Liver (tissue), 9 donors: ENCODE measurements around the gene FBXW7. TPM values are rescaled to one million over a fixed set of nuclear protein-coding genes. Genes with fewer than 3 reads are reported as not detected.

Experiments
- DNase-seq: peaks from one replicate; pipeline ENCODE4 v3.0.0-alpha.2; 2017; ENCODE audit warnings: low spot score
- H3K27ac ChIP-seq, 2 donors: one replicate each; pipeline ENCODE4 v1.7.0; 2013; ENCODE audit warnings: inconsistent platforms in 2 of 2, low read length in 2 of 2, control low read depth in 1 of 2, low read depth in 1 of 2, mild to moderate bottlenecking in 1 of 2
- H3K27me3 ChIP-seq, 4 donors: one replicate each; pipeline versions ENCODE4 v1.6.1 to v1.7.0; 2013; ENCODE audit warnings: low read length in 3 of 4, inconsistent platforms in 1 of 4, mild to moderate bottlenecking in 1 of 4, moderate library complexity in 1 of 4; ENCODE audit not compliant: control insufficient read depth in 4 of 4, insufficient read depth in 4 of 4
- H3K36me3 ChIP-seq, 4 donors: one replicate each; pipeline versions ENCODE4 v1.6.1 to v1.7.0; 2013; ENCODE audit warnings: low read length in 3 of 4, mild to moderate bottlenecking in 3 of 4, low read depth in 1 of 4, moderate library complexity in 1 of 4; ENCODE audit not compliant: control insufficient read depth in 4 of 4, insufficient read depth in 3 of 4
- H3K4me1 ChIP-seq, 4 donors: one replicate each; pipeline versions ENCODE4 v1.6.1 to v1.7.0; 2013; ENCODE audit warnings: low read length in 3 of 4, mild to moderate bottlenecking in 3 of 4, moderate library complexity in 1 of 4; ENCODE audit not compliant: control insufficient read depth in 4 of 4, insufficient read depth in 4 of 4
- H3K4me3 ChIP-seq, 3 donors: one replicate each; pipeline versions ENCODE4 v1.6.1 to v1.7.0; 2013; ENCODE audit warnings: low read length in 3 of 3, control low read depth in 1 of 3, low read depth in 1 of 3, mild to moderate bottlenecking in 1 of 3
- H3K9ac ChIP-seq, 2 donors: one replicate each; pipeline ENCODE4 v1.7.0; 2013; ENCODE audit warnings: low read length in 2 of 2, mild to moderate bottlenecking in 2 of 2, moderate library complexity in 2 of 2, control low read depth in 1 of 2, low read depth in 1 of 2
- H3K9me3 ChIP-seq, 4 donors: one replicate each; pipeline versions ENCODE4 v1.6.1 to v1.7.0; 2013; ENCODE audit warnings: low read length in 3 of 4; ENCODE audit not compliant: control insufficient read depth in 4 of 4
- FOXA2 ChIP-seq: IDR thresholded peaks from 2 replicates; pipeline ENCODE4 v1.6.1; 2016; ENCODE audit warnings: antibody characterized with exemption
- GABPA ChIP-seq, 2 donors: IDR thresholded peaks in 1 of 2; conservative IDR thresholded peaks in 1 of 2; 2 replicates each; pipeline ENCODE4 v1.6.1; 2016; ENCODE audit warnings: antibody characterized with exemption in 2 of 2, mild to moderate bottlenecking in 1 of 2, moderate library complexity in 1 of 2
- HNF4A ChIP-seq, 2 donors: conservative IDR thresholded peaks; 2 replicates each; pipeline ENCODE4 v1.6.1; 2016; ENCODE audit warnings: antibody characterized with exemption in 2 of 2, mild to moderate bottlenecking in 2 of 2
- HNF4G ChIP-seq: IDR thresholded peaks from 2 replicates; pipeline ENCODE4 v1.6.1; 2016; ENCODE audit warnings: antibody characterized with exemption
- NR2F2 ChIP-seq: IDR thresholded peaks from 2 replicates; pipeline ENCODE4 v1.6.1; 2016; ENCODE audit warnings: antibody characterized with exemption
- RAD21 ChIP-seq, 2 donors: IDR thresholded peaks; 2 replicates each; pipeline ENCODE4 v1.6.1; 2016; ENCODE audit warnings: antibody characterized with exemption in 2 of 2, mild to moderate bottlenecking in 2 of 2
- WGBS: extraction: QIAGEN DNeasy Blood & Tissue Kit; methylation state at CpG from one replicate; pipeline ENCODE4 v1.1.7; 2013; 5-methylcytosine and 5-hydroxymethylcytosine counted together
- polyA plus RNA-seq, 2 donors: library from polyadenylated mRNA; stranded (reverse) in 1 of 2; unstranded in 1 of 2; fragments of 200-250 nt in 1 of 2; fragments of >200 nt in 1 of 2; fragmentation: Nextera tagmentation in 1 of 2; extraction: Ambion mirVana in 1 of 2; gene quantifications; one replicate each; pipeline versions ENCODE4 v1.2.1 to v1.2.3, GENCODE V29; 2013 to 2015
- total RNA-seq, 2 donors: library from RNA; depleted of rRNA; stranded (reverse); fragments of >200 nt; gene quantifications; one replicate each; pipeline ENCODE4 v1.2.3, GENCODE V29; 2014
- TF ChIP-seq, protein P1 (sequence below): IDR thresholded peaks from 2 replicates; pipeline ENCODE4 v1.6.1; 2016; ENCODE audit warnings: antibody characterized with exemption, mild to moderate bottlenecking
- TF ChIP-seq, protein P2 (sequence below): IDR thresholded peaks from 2 replicates; pipeline ENCODE4 v1.6.1; 2016; ENCODE audit warnings: antibody characterized with exemption
- TF ChIP-seq, protein P3 (sequence below): IDR thresholded peaks from 2 replicates; pipeline ENCODE4 v1.6.1; 2016; ENCODE audit warnings: antibody characterized with exemption
- TF ChIP-seq, protein P4 (sequence below): IDR thresholded peaks from 2 replicates; pipeline ENCODE4 v1.6.1; 2016; ENCODE audit warnings: antibody characterized with exemption
- TF ChIP-seq, protein P5 (sequence below): fragments of 150-350 bp; IDR thresholded peaks from 2 replicates; pipeline ENCODE4 v1.5.1; 2017; ENCODE audit warnings: improper control_type of control experiment, low read depth, low read length; ENCODE audit not compliant: missing input control
- donor health status: healthy.
- donor health status: healthy.
- donor health status: healthy.
- donor health status: healthy.
- donor health status: healthy.

Gene FBXW7
- total and polyA plus RNA-seq, 4 donors: 4.0 to 56.9 (median 16.1) TPM

DNA sequence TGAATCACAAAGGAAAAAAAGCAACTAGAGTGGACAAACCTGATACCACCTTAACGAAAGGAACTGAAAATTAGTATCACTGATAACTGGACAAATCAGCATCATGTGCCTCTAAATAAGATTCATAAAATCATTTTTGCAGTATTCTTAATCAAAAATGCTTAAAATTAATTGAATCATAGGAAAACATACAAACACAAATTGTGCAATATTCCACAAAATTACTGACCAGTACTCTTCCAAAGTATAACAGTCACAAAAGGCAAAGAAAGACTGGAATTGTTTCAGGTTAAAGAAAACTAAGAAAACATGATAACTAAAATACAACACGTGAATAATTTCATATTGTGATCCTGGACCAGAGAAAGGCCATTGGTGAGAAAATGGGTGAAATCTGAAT is 27.1 kb downstream of the FBXW7 start:
- TF ChIP-seq, protein P1, sequence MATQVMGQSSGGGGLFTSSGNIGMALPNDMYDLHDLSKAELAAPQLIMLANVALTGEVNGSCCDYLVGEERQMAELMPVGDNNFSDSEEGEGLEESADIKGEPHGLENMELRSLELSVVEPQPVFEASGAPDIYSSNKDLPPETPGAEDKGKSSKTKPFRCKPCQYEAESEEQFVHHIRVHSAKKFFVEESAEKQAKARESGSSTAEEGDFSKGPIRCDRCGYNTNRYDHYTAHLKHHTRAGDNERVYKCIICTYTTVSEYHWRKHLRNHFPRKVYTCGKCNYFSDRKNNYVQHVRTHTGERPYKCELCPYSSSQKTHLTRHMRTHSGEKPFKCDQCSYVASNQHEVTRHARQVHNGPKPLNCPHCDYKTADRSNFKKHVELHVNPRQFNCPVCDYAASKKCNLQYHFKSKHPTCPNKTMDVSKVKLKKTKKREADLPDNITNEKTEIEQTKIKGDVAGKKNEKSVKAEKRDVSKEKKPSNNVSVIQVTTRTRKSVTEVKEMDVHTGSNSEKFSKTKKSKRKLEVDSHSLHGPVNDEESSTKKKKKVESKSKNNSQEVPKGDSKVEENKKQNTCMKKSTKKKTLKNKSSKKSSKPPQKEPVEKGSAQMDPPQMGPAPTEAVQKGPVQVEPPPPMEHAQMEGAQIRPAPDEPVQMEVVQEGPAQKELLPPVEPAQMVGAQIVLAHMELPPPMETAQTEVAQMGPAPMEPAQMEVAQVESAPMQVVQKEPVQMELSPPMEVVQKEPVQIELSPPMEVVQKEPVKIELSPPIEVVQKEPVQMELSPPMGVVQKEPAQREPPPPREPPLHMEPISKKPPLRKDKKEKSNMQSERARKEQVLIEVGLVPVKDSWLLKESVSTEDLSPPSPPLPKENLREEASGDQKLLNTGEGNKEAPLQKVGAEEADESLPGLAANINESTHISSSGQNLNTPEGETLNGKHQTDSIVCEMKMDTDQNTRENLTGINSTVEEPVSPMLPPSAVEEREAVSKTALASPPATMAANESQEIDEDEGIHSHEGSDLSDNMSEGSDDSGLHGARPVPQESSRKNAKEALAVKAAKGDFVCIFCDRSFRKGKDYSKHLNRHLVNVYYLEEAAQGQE: no peak
- no peak for TF ChIP-seq HNF4G
- no peak for TF ChIP-seq NR2F2
- TF ChIP-seq, protein P2, sequence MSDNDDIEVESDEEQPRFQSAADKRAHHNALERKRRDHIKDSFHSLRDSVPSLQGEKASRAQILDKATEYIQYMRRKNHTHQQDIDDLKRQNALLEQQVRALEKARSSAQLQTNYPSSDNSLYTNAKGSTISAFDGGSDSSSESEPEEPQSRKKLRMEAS: no peak
- TF ChIP-seq, protein P3, sequence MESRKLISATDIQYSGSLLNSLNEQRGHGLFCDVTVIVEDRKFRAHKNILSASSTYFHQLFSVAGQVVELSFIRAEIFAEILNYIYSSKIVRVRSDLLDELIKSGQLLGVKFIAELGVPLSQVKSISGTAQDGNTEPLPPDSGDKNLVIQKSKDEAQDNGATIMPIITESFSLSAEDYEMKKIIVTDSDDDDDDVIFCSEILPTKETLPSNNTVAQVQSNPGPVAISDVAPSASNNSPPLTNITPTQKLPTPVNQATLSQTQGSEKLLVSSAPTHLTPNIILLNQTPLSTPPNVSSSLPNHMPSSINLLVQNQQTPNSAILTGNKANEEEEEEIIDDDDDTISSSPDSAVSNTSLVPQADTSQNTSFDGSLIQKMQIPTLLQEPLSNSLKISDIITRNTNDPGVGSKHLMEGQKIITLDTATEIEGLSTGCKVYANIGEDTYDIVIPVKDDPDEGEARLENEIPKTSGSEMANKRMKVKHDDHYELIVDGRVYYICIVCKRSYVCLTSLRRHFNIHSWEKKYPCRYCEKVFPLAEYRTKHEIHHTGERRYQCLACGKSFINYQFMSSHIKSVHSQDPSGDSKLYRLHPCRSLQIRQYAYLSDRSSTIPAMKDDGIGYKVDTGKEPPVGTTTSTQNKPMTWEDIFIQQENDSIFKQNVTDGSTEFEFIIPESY: no peak
- TF ChIP-seq, protein P4, sequence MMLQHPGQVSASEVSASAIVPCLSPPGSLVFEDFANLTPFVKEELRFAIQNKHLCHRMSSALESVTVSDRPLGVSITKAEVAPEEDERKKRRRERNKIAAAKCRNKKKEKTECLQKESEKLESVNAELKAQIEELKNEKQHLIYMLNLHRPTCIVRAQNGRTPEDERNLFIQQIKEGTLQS: no peak
- TF ChIP-seq FOXA2: no peak
- no peak for TF ChIP-seq GABPA (IDR thresholded peaks at IDR 0.05 in 1 of 2, conservative IDR thresholded peaks at IDR 0.05 in 1 of 2)
- TF ChIP-seq RAD21 (IDR thresholded peaks at IDR 0.05): no peak
- TF ChIP-seq, protein P5, sequence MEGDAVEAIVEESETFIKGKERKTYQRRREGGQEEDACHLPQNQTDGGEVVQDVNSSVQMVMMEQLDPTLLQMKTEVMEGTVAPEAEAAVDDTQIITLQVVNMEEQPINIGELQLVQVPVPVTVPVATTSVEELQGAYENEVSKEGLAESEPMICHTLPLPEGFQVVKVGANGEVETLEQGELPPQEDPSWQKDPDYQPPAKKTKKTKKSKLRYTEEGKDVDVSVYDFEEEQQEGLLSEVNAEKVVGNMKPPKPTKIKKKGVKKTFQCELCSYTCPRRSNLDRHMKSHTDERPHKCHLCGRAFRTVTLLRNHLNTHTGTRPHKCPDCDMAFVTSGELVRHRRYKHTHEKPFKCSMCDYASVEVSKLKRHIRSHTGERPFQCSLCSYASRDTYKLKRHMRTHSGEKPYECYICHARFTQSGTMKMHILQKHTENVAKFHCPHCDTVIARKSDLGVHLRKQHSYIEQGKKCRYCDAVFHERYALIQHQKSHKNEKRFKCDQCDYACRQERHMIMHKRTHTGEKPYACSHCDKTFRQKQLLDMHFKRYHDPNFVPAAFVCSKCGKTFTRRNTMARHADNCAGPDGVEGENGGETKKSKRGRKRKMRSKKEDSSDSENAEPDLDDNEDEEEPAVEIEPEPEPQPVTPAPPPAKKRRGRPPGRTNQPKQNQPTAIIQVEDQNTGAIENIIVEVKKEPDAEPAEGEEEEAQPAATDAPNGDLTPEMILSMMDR: no peak
- no peak for TF ChIP-seq HNF4A (conservative IDR thresholded peaks at IDR 0.05)
- Histone ChIP-seq H3K36me3 (no peaks in the 10 kb centered on the region), H3K27me3 (no peaks in the 10 kb centered on the region), H3K4me3 (no peak overlapping the region), H3K9me3 (no peaks in the 10 kb centered on the region), H3K4me1 (peaks cover 0 to 7% (median under 1%) of the 10 kb centered on the region in 4 donors), H3K27ac (no peak overlapping the region), H3K9ac (no peak overlapping the region)
- 94% methylated on average over 2 of the region's 2 CpGs for WGBS
- DNase-seq: no peak

DNA sequence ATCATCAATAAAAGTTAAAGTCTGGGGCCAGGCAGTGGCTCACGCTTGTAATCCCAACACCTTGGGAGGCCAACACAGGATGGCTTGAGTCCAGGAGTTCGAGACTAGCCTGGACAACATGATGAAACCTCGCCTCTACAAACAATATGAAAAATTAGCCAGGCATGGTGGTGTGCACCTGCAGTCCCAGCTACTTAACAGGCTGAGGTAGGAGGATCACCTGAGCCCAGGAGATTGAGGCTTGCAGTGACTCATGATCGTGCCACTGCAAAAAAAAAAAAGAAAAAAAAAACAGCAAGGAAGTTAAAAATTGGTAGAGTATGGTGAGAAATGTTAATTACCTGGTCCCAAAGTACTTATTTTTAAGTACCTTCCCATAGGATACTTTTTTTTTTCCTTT is 27.5 kb downstream of the FBXW7 start:
- H3K4me1 ChIP-seq: peaks cover 0 to 7% (median under 1%) of the 10 kb centered on the region in 4 donors

More for the DNA sequence above, 27.5 kb downstream of the FBXW7 start:
- Histone ChIP-seq H3K27ac (no peak overlapping the region), H3K9ac (no peak overlapping the region), H3K36me3 (no peaks in the 10 kb centered on the region), H3K4me3 (no peak overlapping the region), H3K27me3 (no peaks in the 10 kb centered on the region), H3K9me3 (no peaks in the 10 kb centered on the region)
- DNase-seq: no peak
- 79% methylated on average over 4 of the region's 4 CpGs for WGBS
- no peak for TF ChIP-seq GABPA (IDR thresholded peaks at IDR 0.05 in 1 of 2, conservative IDR thresholded peaks at IDR 0.05 in 1 of 2)
- TF ChIP-seq HNF4G: no peak
- TF ChIP-seq, protein P1: no peak
